HL-60 (cell line): ENCODE results near the gene MMP10.

ENCODE experiments used
- CTCF ChIP-seq: IDR thresholded peaks from one replicate; pipeline ENCODE4 v1.5.1; 2011; ENCODE audit warnings: low read length, control low read depth, inconsistent platforms; ENCODE audit not compliant: insufficient read depth
- GABPA ChIP-seq: IDR thresholded peaks from 2 replicates; pipeline ENCODE4 v1.6.1; 2012; ENCODE audit warnings: low read depth
- POLR2AphosphoS5 ChIP-seq: IDR thresholded peaks from 2 replicates; pipeline ENCODE4 v1.6.1; 2012; ENCODE audit warnings: low read depth
- REST ChIP-seq: IDR thresholded peaks from 2 replicates; pipeline ENCODE4 v1.6.1; 2012; ENCODE audit warnings: low read depth; ENCODE audit not compliant: insufficient replicate concordance
- SPI1 ChIP-seq: IDR thresholded peaks from 2 replicates; pipeline ENCODE4 v1.6.1; 2012; ENCODE audit warnings: low read depth, mild to moderate bottlenecking, borderline replicate concordance

- TF ChIP-seq POLR2AphosphoS5 (no peak), CTCF (no peak), REST (no peak), GABPA (no peak), SPI1 (no peak)
These were observed 2.6 kb upstream of the MMP10 start for GRCh38 chr11:102783016-102783415.
